Measurements from ENCODE around the gene SFI1. TPM values are rescaled to one million over a fixed set of nuclear protein-coding genes. Genes with fewer than 3 reads are reported as not detected.

The SFI1 gene
- total and polyA plus RNA-seq, 2 of the 8 experiments (the other 6 are each of a cell fraction or from before 2014, with no cell fraction given), result 10.4 to 30.1 TPM

DNA sequence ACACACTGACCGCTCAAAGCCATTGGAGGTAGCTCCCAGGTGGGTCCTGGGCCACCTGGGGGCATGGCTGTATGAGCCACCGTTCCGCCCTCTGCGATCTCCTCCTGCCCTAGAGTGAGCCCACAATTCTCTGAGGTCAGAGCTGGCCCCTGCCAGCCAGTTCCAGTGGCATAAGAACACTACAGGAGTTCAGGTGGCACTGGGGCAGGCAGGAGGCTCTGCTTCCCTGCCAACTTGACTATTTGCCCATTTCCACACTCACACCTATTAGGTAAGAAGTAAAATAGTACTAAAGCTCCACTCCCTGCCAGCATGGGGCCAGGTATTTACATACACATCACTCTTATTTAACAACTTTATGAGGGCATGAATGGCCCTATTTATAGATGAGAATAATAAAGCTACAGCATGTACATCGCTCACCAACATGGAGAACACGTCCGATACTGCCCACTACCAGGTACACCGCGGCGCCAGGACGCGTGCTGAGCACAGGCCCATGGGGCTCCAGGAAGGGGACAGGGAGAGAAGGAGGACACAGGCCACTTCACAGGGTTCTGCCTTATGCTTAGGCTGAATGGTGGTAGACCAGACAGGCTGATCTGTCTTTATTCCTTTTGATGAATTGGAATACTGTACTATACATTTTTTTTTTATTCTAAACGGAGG is 139.4 kb downstream of the SFI1 start:
- no peak overlapping the region for H2BK20ac ChIP-seq (ENCODE audit: low read length)
- TF ChIP-seq HDAC6 (IDR thresholded peaks at IDR 0.05; ENCODE audit: low read depth, low read length), result no peak
- no peak for TF ChIP-seq SIN3A (conservative IDR thresholded peaks at IDR 0.05 in 1 of 2, IDR thresholded peaks at IDR 0.05 in 1 of 2; ENCODE audit: low read depth in 1 of 2, low read length in 2 of 2)
- TF ChIP-seq RXRA (IDR thresholded peaks at IDR 0.05; ENCODE audit: insufficient read depth, low read depth, low read length), result no peak
- TF ChIP-seq CHD2 (IDR thresholded peaks at IDR 0.05; ENCODE audit: low read length), result no peak
- no peak for TF ChIP-seq CTBP2 (IDR thresholded peaks at IDR 0.05; ENCODE audit: borderline replicate concordance, insufficient read depth, insufficient read length, low read length)
- no peak for TF ChIP-seq EZH2 (IDR thresholded peaks at IDR 0.05; ENCODE audit: low read depth, low read length, severe bottlenecking)
- H3K27me3 ChIP-seq (replicated peaks in 1 of 4; ENCODE audit: control insufficient read depth in 3 of 4, extremely low read depth in 1 of 4, insufficient read depth in 3 of 4, low read length in 3 of 4), result no peaks in the 10 kb centered on the region
- no peak overlapping the region for H3K23ac ChIP-seq (ENCODE audit: insufficient read length)
- no peaks in the 10 kb centered on the region for H3K9me3 ChIP-seq (ENCODE audit: insufficient read depth in 2 of 2, low read depth in 1 of 2, low read length in 1 of 2)
- no peak overlapping the region for H4K91ac ChIP-seq (replicated peaks; ENCODE audit: insufficient read length, low read length)
- WGBS, 2 experiments (ENCODE audit: extremely low coverage in 1 of 2, insufficient coverage in 1 of 2, insufficient read length in 1 of 2, insufficient replicate concordance in 2 of 2, low coverage in 1 of 2, low lambda C conversion rate in 2 of 2, missing lambda C conversion rate in 1 of 2), result 96% methylated on average over 13 of the region's 13 CpGs; no CpG with 5 or more reads in 1 of the 2 experiments
- H3K27ac ChIP-seq (ENCODE audit: low read depth, low read length), result no peak overlapping the region
- H3K18ac ChIP-seq (ENCODE audit: extremely low read depth, low read length), result no peak overlapping the region
- H3K56ac ChIP-seq (replicated peaks; ENCODE audit: insufficient read length, low read depth, low read length), result no peak overlapping the region
- no peak overlapping the region for H2BK12ac ChIP-seq (ENCODE audit: low read depth, low read length)
- peaks cover 6% of the 10 kb centered on the region; the same call in 1 of the 2 replicates for H3K23me2 ChIP-seq (ENCODE audit: low read depth, low read length)
- no peak overlapping the region for H2AK5ac ChIP-seq (ENCODE audit: low read depth, low read length)
- H3K4me1 ChIP-seq (replicated peaks in 1 of 4; ENCODE audit: control insufficient read depth in 3 of 4, insufficient read depth in 4 of 4, low read length in 3 of 4), result peaks cover 0 to 9% (median 7%) of the 10 kb centered on the region in 4 experiments; a peak in 5 of 7 replicates
- ChIA-PET POLR2A (ENCODE audit: partially characterized antibody) (interaction anchor here (1.4 kb wide), 1 partner anchor 11 kb away, joined by 5 read pairs; no protein-coding TSS in a partner anchor), CTCF (ENCODE audit: partially characterized antibody) (interaction anchor here (1.0 to 9.3 kb wide), 8 partner anchors 11 to 187 kb away, joined by 3 to 105 read pairs (median 5); no protein-coding TSS in a partner anchor)
- no peak overlapping the region for H2BK120ac ChIP-seq (replicated peaks; ENCODE audit: low read depth, low read length)
- H3K4me2 ChIP-seq (ENCODE audit: insufficient read depth in 1 of 2, low read depth in 2 of 2, low read length in 2 of 2), result no peak overlapping the region
- no peak overlapping the region for H3K14ac ChIP-seq (ENCODE audit: insufficient read length)
- no peak overlapping the region for H2AFZ ChIP-seq (ENCODE audit: low read length)
- no peak overlapping the region for H2BK15ac ChIP-seq (ENCODE audit: low read length)
- FAIRE-seq (no peak), DNase-seq (ENCODE audit: low read depth in 1 of 2, low spot score in 2 of 2) (no peak)
- H3K36me3 ChIP-seq (ENCODE audit: control insufficient read depth in 2 of 4, insufficient read depth in 4 of 4, low read length in 3 of 4), result no peaks in the 10 kb centered on the region
- no peak overlapping the region for H4K5ac ChIP-seq (ENCODE audit: insufficient read length, low read depth, low read length)
- no peak overlapping the region for H3K4ac ChIP-seq (replicated peaks; ENCODE audit: insufficient read length, low read depth, low read length)
- H3K9ac ChIP-seq (replicated peaks in 1 of 4; ENCODE audit: extremely low read depth in 1 of 4, low read depth in 3 of 4, low read length in 3 of 4), result no peak overlapping the region
- peaks cover 10 to 17% of the 10 kb centered on the region in 2 experiments for H4K20me1 ChIP-seq (replicated peaks in 1 of 2; ENCODE audit: control insufficient read depth in 1 of 2, insufficient read depth in 2 of 2, low read length in 2 of 2)
- H3K79me1 ChIP-seq (ENCODE audit: low read depth, low read length), result peaks cover 17% of the 10 kb centered on the region
- H3K79me2 ChIP-seq (ENCODE audit: control insufficient read depth in 1 of 2, insufficient read depth in 2 of 2, low read length in 2 of 2), result peaks cover 2 to 51% of the 10 kb centered on the region in 2 experiments; a peak in 3 of 4 replicates
- no peak overlapping the region for H4K8ac ChIP-seq (ENCODE audit: extremely low read depth, insufficient read depth, low read length)
- no peak overlapping the region for H2BK5ac ChIP-seq (ENCODE audit: low read depth, low read length)
- no peak overlapping the region for H3K4me3 ChIP-seq (ENCODE audit: extremely low read depth in 1 of 4, insufficient read depth in 2 of 4, low read depth in 3 of 4, low read length in 4 of 4)
